NCI-H748 (cell line): ENCODE results near the gene TP73.

Experiments used
- DNase-seq: peaks from one replicate; lab custom pipeline; 2025; ENCODE audit not compliant: unreplicated experiment; lab: John Stamatoyannopoulos, UW

The TP73 gene

GRCh38 chr1:3683992-3684391 lies 31.7 kb downstream of the TP73 start:
- no peak for DNase-seq

GRCh38 chr1:3685222-3685621 lies 32.9 kb downstream of the TP73 start:
- no peak for DNase-seq

- no peak for DNase-seq
Observed at GRCh38 chr1:3685906-3686305, 33.6 kb downstream of the TP73 start.

GRCh38 chr1:3687504-3687903 lies 35.2 kb downstream of the TP73 start:
- DNase-seq: peak; percentile 6

GRCh38 chr1:3688356-3689137 lies 36.2 kb downstream of the TP73 start:
- DNase-seq: no peak

GRCh38 chr1:3689138-3689750 lies 36.9 kb downstream of the TP73 start:
- no peak for DNase-seq

GRCh38 chr1:3690282-3691065 lies 38.2 kb downstream of the TP73 start:
- peak; percentile 20 for DNase-seq

- no peak for DNase-seq
Observed at GRCh38 chr1:3691421-3692204, 39.3 kb downstream of the TP73 start.

- no peak for DNase-seq
Observed at GRCh38 chr1:3692598-3692997, 40.3 kb downstream of the TP73 start.

- no peak for DNase-seq
Observed at GRCh38 chr1:3693321-3693720, 41.0 kb downstream of the TP73 start.

- peak; percentile 15 for DNase-seq
Observed at GRCh38 chr1:3695326-3696217, 43.3 kb downstream of the TP73 start.

GRCh38 chr1:3696689-3697088 lies 44.4 kb downstream of the TP73 start:
- peak; percentile 9 for DNase-seq

- no peak for DNase-seq
Observed at GRCh38 chr1:3697104-3697503, 44.8 kb downstream of the TP73 start.

GRCh38 chr1:3697810-3698209 lies 45.5 kb downstream of the TP73 start:
- DNase-seq: peak; percentile 94

GRCh38 chr1:3698660-3699408 lies 46.5 kb downstream of the TP73 start:
- peak; percentile 72 for DNase-seq

- no peak for DNase-seq
Observed at GRCh38 chr1:3699596-3699995, 47.3 kb downstream of the TP73 start.

GRCh38 chr1:3700631-3701030 lies 48.3 kb downstream of the TP73 start:
- no peak for DNase-seq

- DNase-seq: peak; percentile 37
Observed at GRCh38 chr1:3702528-3702927, 50.2 kb downstream of the TP73 start.

- DNase-seq: no peak
Observed at GRCh38 chr1:3702990-3703728, 50.8 kb downstream of the TP73 start.
